ENCODE measurements around the gene SLC6A18.

GRCh38 chr5:1209896-1210776 is 15.0 kb upstream of the SLC6A18 start:
- TF ChIP-seq CTCF (IDR thresholded peaks at IDR 0.05; ENCODE audit: poor library complexity) (no peak), EZH2 (IDR thresholded peaks at IDR 0.05; ENCODE audit: borderline replicate concordance) (no peak)

All from hepatocyte (in vitro differentiated cells).